ENCODE measurements around the gene COL11A1. TPM values are rescaled to one million over a fixed set of nuclear protein-coding genes. Genes with fewer than 3 reads are reported as not detected.

COL11A1 gene
- total and polyA plus RNA-seq, 8 donors: 0.21 to 89.1 (median 56.3) TPM

- Histone ChIP-seq H3K27me3 (no peaks in the 10 kb centered on the region), H3K4me3 (no peak overlapping the region), H3K36me3 (no peaks in the 10 kb centered on the region), H3K4me1 (no peaks in the 10 kb centered on the region), H3K27ac (no peak overlapping the region), H3K9me3 (no peaks in the 10 kb centered on the region)
- no peak for TF ChIP-seq CTCF (IDR thresholded peaks at IDR 0.05)
- no peak for ATAC-seq
- no peak for DNase-seq
- intact Hi-C loops (cut with DNase I): no loop called here
Measured at GRCh38 chr1:102897557-102897956, 210.8 kb downstream of the COL11A1 start.

- Histone ChIP-seq H3K36me3 (no peaks in the 10 kb centered on the region), H3K4me3 (no peak overlapping the region), H3K27ac (no peak overlapping the region), H3K27me3 (no peaks in the 10 kb centered on the region), H3K9me3 (no peaks in the 10 kb centered on the region), H3K4me1 (no peaks in the 10 kb centered on the region)
- no peak for TF ChIP-seq CTCF (IDR thresholded peaks at IDR 0.05)
- ATAC-seq (no peak), DNase-seq (no peak)
- intact Hi-C loops (cut with DNase I): no loop called here
Measured at GRCh38 chr1:102896771-102897170, 211.6 kb downstream of the COL11A1 start.

GRCh38 chr1:102896286-102896685 is 212.0 kb downstream of the COL11A1 start:
- H3K27ac ChIP-seq: no peak overlapping the region
- ATAC-seq (no peak), DNase-seq (no peak)
- H3K9me3 ChIP-seq: no peaks in the 10 kb centered on the region
- no peaks in the 10 kb centered on the region for H3K27me3 ChIP-seq
- no peaks in the 10 kb centered on the region for H3K36me3 ChIP-seq
- intact Hi-C loops (cut with DNase I): no loop called here
- no peaks in the 10 kb centered on the region for H3K4me1 ChIP-seq
- TF ChIP-seq CTCF (IDR thresholded peaks at IDR 0.05): no peak
- no peak overlapping the region for H3K4me3 ChIP-seq

GRCh38 chr1:102891868-102892625 is 216.3 kb downstream of the COL11A1 start:
- no peak for ATAC-seq

GRCh38 chr1:102886638-102887037 is 221.7 kb downstream of the COL11A1 start:
- H3K36me3 ChIP-seq: no peaks in the 10 kb centered on the region
- H3K9me3 ChIP-seq: no peaks in the 10 kb centered on the region
- no peak overlapping the region for H3K4me3 ChIP-seq
- no peaks in the 10 kb centered on the region for H3K27me3 ChIP-seq
- no peaks in the 10 kb centered on the region for H3K4me1 ChIP-seq
- intact Hi-C loops (cut with DNase I): no loop called here
- no peak for DNase-seq
- ATAC-seq: no peak
- no peak for TF ChIP-seq CTCF (IDR thresholded peaks at IDR 0.05)
- H3K27ac ChIP-seq: no peak overlapping the region

More at GRCh38 chr1:102891868-102892625, 216.3 kb downstream of the COL11A1 start:
- intact Hi-C loops (cut with DNase I): no loop called here
- Histone ChIP-seq H3K36me3 (no peaks in the 10 kb centered on the region), H3K27ac (no peak overlapping the region), H3K9me3 (no peaks in the 10 kb centered on the region), H3K4me3 (no peak overlapping the region), H3K27me3 (no peaks in the 10 kb centered on the region), H3K4me1 (no peaks in the 10 kb centered on the region)
- TF ChIP-seq CTCF (IDR thresholded peaks at IDR 0.05): no peak
- no peak for DNase-seq
